SU-DHL-6 (cell line): ENCODE measurements around the gene DHRS7B.

Experiments
- H2AFZ ChIP-seq: fragments of 200-600 bp; sonication (generic); 2 replicates; pipeline ENCODE4 v1.6.1; 2014; ENCODE audit warnings: low read depth, mild to moderate bottlenecking, moderate library complexity, mixed read lengths, antibody characterized with exemption, low read length; ENCODE audit not compliant: severe bottlenecking
- H3F3A ChIP-seq: fragments of 200-600 bp; shearing (Covaris generic); 2 replicates; pipeline ENCODE4 v1.6.0; 2016; ENCODE audit warnings: antibody characterized with exemption, mild to moderate bottlenecking; ENCODE audit not compliant: insufficient read depth
- H3K27ac ChIP-seq: fragments of 200-600 bp; sonication (generic); 2 replicates; pipeline ENCODE4 v1.5.1; 2016; ENCODE audit warnings: low read depth, mild to moderate bottlenecking, low read length, moderate library complexity, mixed read lengths
- H3K27me3 ChIP-seq: fragments of 200-600 bp; sonication (generic), shearing (Covaris generic); 2 replicates; pipeline ENCODE4 v1.6.0; 2014; ENCODE audit warnings: mild to moderate bottlenecking, low read length
- H3K36me3 ChIP-seq: fragments of 200-600 bp; sonication (generic); 2 replicates; pipeline ENCODE4 v1.6.1; 2014; ENCODE audit warnings: mild to moderate bottlenecking, low read length, mixed read lengths
- H3K4me2 ChIP-seq: fragments of 300-600, 200-600 bp; shearing (Covaris generic), sonication (generic); 2 replicates; pipeline ENCODE4 v1.6.0; 2014; ENCODE audit warnings: low read length, low read depth, mild to moderate bottlenecking; ENCODE audit not compliant: poor library complexity, severe bottlenecking
- H3K4me3 ChIP-seq: fragments of 200-600 bp; sonication (generic); 2 replicates; pipeline ENCODE4 v1.5.1; 2014; ENCODE audit warnings: antibody characterized with exemption, low read length, mild to moderate bottlenecking, mixed read lengths; ENCODE audit not compliant: insufficient read depth, poor library complexity, severe bottlenecking
- H3K79me2 ChIP-seq: fragments of 200-600 bp; sonication (generic); 2 replicates; pipeline ENCODE4 v1.6.1; 2014; ENCODE audit warnings: mild to moderate bottlenecking, low read length, moderate library complexity; ENCODE audit not compliant: insufficient read depth
- H3K9ac ChIP-seq: fragments of 200-600 bp; sonication (generic); 2 replicates; pipeline ENCODE4 v1.7.0; 2014; ENCODE audit warnings: mild to moderate bottlenecking, low read length
- H3K9me2 ChIP-seq: fragments of 200-600 bp; sonication (generic); replicated peaks from 2 replicates; pipeline ENCODE4 v1.6.1; 2014; ENCODE audit warnings: low read length; ENCODE audit not compliant: insufficient read depth
- H3K9me3 ChIP-seq: fragments of 200-600 bp; sonication (generic); 2 replicates; pipeline ENCODE4 v1.6.1; 2014; ENCODE audit warnings: low read length, mixed read lengths; ENCODE audit not compliant: insufficient read depth
- H4K20me1 ChIP-seq: fragments of 200-600 bp; sonication (generic); 2 replicates; pipeline ENCODE4 v1.6.1; 2014; ENCODE audit warnings: low read depth, mild to moderate bottlenecking, antibody characterized with exemption, low read length, moderate library complexity, mixed read lengths
- CTCF ChIP-seq: fragments of 200-600 bp; sonication (generic); IDR thresholded peaks from one replicate; pipeline ENCODE4 v1.5.1; 2017; ENCODE audit warnings: antibody characterized with exemption, mild to moderate bottlenecking, low read length, moderate library complexity; ENCODE audit not compliant: insufficient read depth, poor library complexity, severe bottlenecking
- EZH2phosphoT487 ChIP-seq: fragments of 200-600 bp; sonication (generic), shearing (Covaris generic); conservative IDR thresholded peaks from 2 replicates; pipeline ENCODE4 v1.6.1; 2018; ENCODE audit warnings: mild to moderate bottlenecking, antibody characterized with exemption, low read length, moderate library complexity, mixed read lengths

The DHRS7B gene

GRCh38 chr17:21173543-21173942, 46.8 kb downstream of the DHRS7B start:
- Histone ChIP-seq H2AFZ (no peak overlapping the region), H4K20me1 (no peaks in the 10 kb centered on the region), H3K4me3 (no peak overlapping the region), H3K27ac (no peak overlapping the region), H3K4me2 (no peak overlapping the region), H3K27me3 (no peaks in the 10 kb centered on the region), H3F3A (no peaks in the 10 kb centered on the region), H3K36me3 (no peaks in the 10 kb centered on the region), H3K9me3 (no peaks in the 10 kb centered on the region), H3K9ac (no peak overlapping the region), H3K79me2 (no peaks in the 10 kb centered on the region), H3K9me2 (no peaks in the 10 kb centered on the region)
- no peak for TF ChIP-seq CTCF
- no peak for TF ChIP-seq EZH2phosphoT487

DNA sequence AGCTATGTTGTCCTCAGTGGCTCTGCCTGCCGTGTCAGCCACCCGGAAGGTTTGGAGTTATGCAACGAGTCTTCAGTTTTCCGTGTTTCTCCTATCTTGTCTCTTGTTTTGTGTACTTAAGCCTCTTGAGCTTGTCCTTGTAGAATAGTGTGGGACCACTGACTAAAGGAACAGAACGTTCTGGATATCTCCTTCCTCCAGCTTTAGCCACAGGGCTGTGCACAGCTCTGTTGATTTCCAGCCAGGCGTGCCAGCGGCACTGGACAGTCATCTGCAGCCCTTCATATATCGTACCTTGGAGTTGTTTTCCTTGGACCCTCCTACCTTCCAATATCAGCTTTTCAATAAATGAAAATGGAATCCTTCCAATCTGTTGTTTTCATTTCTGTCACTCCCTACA, 47.4 kb downstream of the DHRS7B start:
- TF ChIP-seq CTCF: no peak
- no peaks in the 10 kb centered on the region for H3K27me3 ChIP-seq
- H4K20me1 ChIP-seq: no peaks in the 10 kb centered on the region
- H3K9ac ChIP-seq: no peak overlapping the region
- no peaks in the 10 kb centered on the region for H3K9me2 ChIP-seq
- no peak overlapping the region for H3K4me2 ChIP-seq
- H3F3A ChIP-seq: no peaks in the 10 kb centered on the region
- H3K9me3 ChIP-seq: no peaks in the 10 kb centered on the region
- no peaks in the 10 kb centered on the region for H3K36me3 ChIP-seq
- no peak overlapping the region for H3K27ac ChIP-seq
- no peak overlapping the region for H2AFZ ChIP-seq
- no peak overlapping the region for H3K4me3 ChIP-seq
- H3K79me2 ChIP-seq: no peaks in the 10 kb centered on the region

- no peaks in the 10 kb centered on the region for H3K9me2 ChIP-seq
- no peaks in the 10 kb centered on the region for H3K79me2 ChIP-seq
- no peak overlapping the region for H3K27ac ChIP-seq
- H4K20me1 ChIP-seq: no peaks in the 10 kb centered on the region
- no peak overlapping the region for H3K9ac ChIP-seq
- no peak overlapping the region for H3K4me3 ChIP-seq
- H3K36me3 ChIP-seq: no peaks in the 10 kb centered on the region
- H3K27me3 ChIP-seq: no peaks in the 10 kb centered on the region
- no peak overlapping the region for H2AFZ ChIP-seq
- H3K9me3 ChIP-seq: no peaks in the 10 kb centered on the region
- H3K4me2 ChIP-seq: no peak overlapping the region
- H3F3A ChIP-seq: no peaks in the 10 kb centered on the region
- TF ChIP-seq CTCF (no peak), EZH2phosphoT487 (no peak)
Observed at GRCh38 chr17:21174713-21175112, 47.9 kb downstream of the DHRS7B start.
